ENCODE measurements around the gene AKT3.

DNA sequence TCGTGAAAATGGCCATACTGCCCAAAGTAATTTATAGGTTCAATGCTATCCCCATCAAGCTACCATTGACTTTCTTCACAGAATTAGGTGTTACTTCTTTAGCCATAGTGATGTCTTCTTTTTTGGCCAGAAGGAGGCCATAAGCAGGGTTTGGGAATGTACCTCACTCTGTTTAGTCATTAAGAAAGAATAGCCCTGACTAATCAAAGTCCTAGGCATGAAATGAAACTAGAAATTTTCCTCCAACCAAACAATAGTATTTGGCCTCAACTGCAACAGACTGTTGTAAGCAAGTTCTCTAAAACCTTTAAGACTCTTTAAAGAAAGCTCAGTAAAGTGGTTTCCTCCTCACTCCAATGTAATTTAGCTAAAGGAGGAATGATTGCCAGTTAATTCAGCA, 163.9 kb downstream of the AKT3 start:
- TF ChIP-seq, protein P1, sequence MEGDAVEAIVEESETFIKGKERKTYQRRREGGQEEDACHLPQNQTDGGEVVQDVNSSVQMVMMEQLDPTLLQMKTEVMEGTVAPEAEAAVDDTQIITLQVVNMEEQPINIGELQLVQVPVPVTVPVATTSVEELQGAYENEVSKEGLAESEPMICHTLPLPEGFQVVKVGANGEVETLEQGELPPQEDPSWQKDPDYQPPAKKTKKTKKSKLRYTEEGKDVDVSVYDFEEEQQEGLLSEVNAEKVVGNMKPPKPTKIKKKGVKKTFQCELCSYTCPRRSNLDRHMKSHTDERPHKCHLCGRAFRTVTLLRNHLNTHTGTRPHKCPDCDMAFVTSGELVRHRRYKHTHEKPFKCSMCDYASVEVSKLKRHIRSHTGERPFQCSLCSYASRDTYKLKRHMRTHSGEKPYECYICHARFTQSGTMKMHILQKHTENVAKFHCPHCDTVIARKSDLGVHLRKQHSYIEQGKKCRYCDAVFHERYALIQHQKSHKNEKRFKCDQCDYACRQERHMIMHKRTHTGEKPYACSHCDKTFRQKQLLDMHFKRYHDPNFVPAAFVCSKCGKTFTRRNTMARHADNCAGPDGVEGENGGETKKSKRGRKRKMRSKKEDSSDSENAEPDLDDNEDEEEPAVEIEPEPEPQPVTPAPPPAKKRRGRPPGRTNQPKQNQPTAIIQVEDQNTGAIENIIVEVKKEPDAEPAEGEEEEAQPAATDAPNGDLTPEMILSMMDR (IDR thresholded peaks at IDR 0.05) = no peak
- no peak for TF ChIP-seq POLR2A (IDR thresholded peaks at IDR 0.05)
